GM23248 (cell line): ENCODE results near the gene MYO10. TPM values are rescaled to one million over a fixed set of nuclear protein-coding genes. Genes with fewer than 3 reads are reported as not detected.

Experiments used
- DNase-seq: peaks from one replicate; pipeline ENCODE4 v3.0.0-alpha.2; 2015
- H2AFZ ChIP-seq: fragments of 200-600 bp; sonication (generic); 2 replicates; pipeline ENCODE4 v1.6.1; 2016; ENCODE audit warnings: antibody characterized with exemption
- H3F3A ChIP-seq: fragments of 200-600 bp; sonication (generic); 2 replicates; pipeline ENCODE4 v1.6.1; 2016; ENCODE audit warnings: mild to moderate bottlenecking, antibody characterized with exemption, mixed run types; ENCODE audit not compliant: insufficient read depth
- H3K27ac ChIP-seq: fragments of 200-600 bp; sonication (generic); 2 replicates; pipeline ENCODE4 v1.5.1; 2016; ENCODE audit warnings: mild to moderate bottlenecking
- H3K27me3 ChIP-seq: fragments of 200-600 bp; sonication (generic); replicated peaks from 2 replicates; pipeline ENCODE4 v1.6.1; 2016; ENCODE audit warnings: mild to moderate bottlenecking; ENCODE audit not compliant: insufficient read depth
- H3K36me3 ChIP-seq: fragments of 200-600 bp; sonication (generic); 2 replicates; pipeline ENCODE4 v1.6.1; 2016; ENCODE audit warnings: low read depth, mild to moderate bottlenecking
- H3K4me1 ChIP-seq: fragments of 200-600 bp; sonication (generic); 2 replicates; pipeline ENCODE4 v1.6.1; 2016; ENCODE audit warnings: mild to moderate bottlenecking; ENCODE audit not compliant: insufficient read depth
- H3K4me2 ChIP-seq: fragments of 200-600 bp; sonication (generic); one replicate; pipeline ENCODE4 v1.6.1; 2016; ENCODE audit warnings: mild to moderate bottlenecking; ENCODE audit not compliant: unreplicated experiment
- H3K4me3 ChIP-seq: fragments of 200-600 bp; sonication (generic); 2 replicates; pipeline ENCODE4 v1.5.1; 2016; ENCODE audit warnings: mild to moderate bottlenecking
- H3K79me2 ChIP-seq: fragments of 200-600 bp; sonication (generic); 2 replicates; pipeline ENCODE4 v1.6.1; 2016; ENCODE audit warnings: mild to moderate bottlenecking; ENCODE audit not compliant: insufficient read depth
- H3K9ac ChIP-seq: fragments of 200-600 bp; sonication (generic); 2 replicates; pipeline ENCODE4 v1.6.1; 2016; ENCODE audit warnings: mild to moderate bottlenecking
- H3K9me2 ChIP-seq: fragments of 200-600 bp; sonication (generic); 2 replicates; pipeline ENCODE4 v1.6.1; 2016; ENCODE audit warnings: mixed run types, mild to moderate bottlenecking, moderate library complexity; ENCODE audit not compliant: insufficient read depth
- H3K9me3 ChIP-seq: fragments of 200-600 bp; sonication (generic); one replicate; pipeline ENCODE4 v1.6.1; 2017; ENCODE audit warnings: low read depth
- H4K20me1 ChIP-seq: fragments of 200-600 bp; sonication (generic); 2 replicates; pipeline ENCODE4 v1.6.0; 2016; ENCODE audit not compliant: insufficient read depth
- EZH2 ChIP-seq: fragments of 200-600 bp; sonication (generic); IDR thresholded peaks from 2 replicates; pipeline ENCODE4 v1.6.1; 2018; ENCODE audit warnings: antibody characterized with exemption, mild to moderate bottlenecking; ENCODE audit not compliant: insufficient read depth, poor library complexity, severe bottlenecking
- EZH2phosphoT487 ChIP-seq: fragments of 200-600 bp; sonication (generic); IDR thresholded peaks from 2 replicates; pipeline ENCODE4 v1.6.1; 2018; ENCODE audit warnings: antibody characterized with exemption, moderate library complexity, mild to moderate bottlenecking, low read depth; ENCODE audit not compliant: insufficient read depth
- WGBS, 2 experiments: methylation state at CpG; one replicate each; pipeline ENCODE4 v1.1.6; 2015 to 2017; ENCODE audit warnings: low lambda C conversion rate in 2 of 2, low coverage in 1 of 2; ENCODE audit errors: missing lambda C conversion rate in 2 of 2; 5-methylcytosine and 5-hydroxymethylcytosine counted together
- in situ Hi-C: fragments of 300-500 bp; cut with MboI; formaldehyde crosslinking; loops from 2 replicates; pipeline ENCODE4 v1.15.0; 2020
- polyA plus RNA-seq: library from polyadenylated mRNA; unstranded; fragments of >200 nt; fragmentation: Nextera tagmentation; extraction: Ambion mirVana; gene quantifications from 2 replicates; pipeline ENCODE4 v1.2.1, GENCODE V29; 2016
- total RNA-seq: library from RNA; depleted of rRNA; stranded (reverse); fragments of >200 nt; shearing (Covaris generic); gene quantifications from 2 replicates; pipeline ENCODE4 v1.2.3, GENCODE V29; 2014

Gene MYO10
- total and polyA plus RNA-seq, 2 experiments from 2014 or later = 43.2 to 47.0 TPM

- in situ Hi-C loops = no loop called here
- DNase-seq = no peak
- no peak overlapping the region for H2AFZ ChIP-seq
- H3K79me2 ChIP-seq = peaks cover 44% of the 10 kb centered on the region
- H4K20me1 ChIP-seq = no peaks in the 10 kb centered on the region
- H3K9ac ChIP-seq = no peak overlapping the region
- H3K27me3 ChIP-seq = no peaks in the 10 kb centered on the region
- no peak overlapping the region for H3K27ac ChIP-seq
- TF ChIP-seq EZH2phosphoT487 = no peak
- TF ChIP-seq EZH2 = no peak
- no peaks in the 10 kb centered on the region for H3K4me1 ChIP-seq
- WGBS, 2 experiments = 94 to 97% methylated on average over 4 of the region's 4 CpGs
- H3K9me2 ChIP-seq = no peaks in the 10 kb centered on the region
- H3K9me3 ChIP-seq = no peaks in the 10 kb centered on the region
- no peak overlapping the region for H3K4me2 ChIP-seq
- H3K4me3 ChIP-seq = no peak overlapping the region
- peaks cover 71% of the 10 kb centered on the region for H3F3A ChIP-seq
- H3K36me3 ChIP-seq = peaks cover 52% of the 10 kb centered on the region
These were observed 231.1 kb downstream of the MYO10 start for GRCh38 chr5:16704945-16705344.

GRCh38 chr5:16702964-16703363 is 233.1 kb downstream of the MYO10 start:
- Histone ChIP-seq H3K27me3 (no peaks in the 10 kb centered on the region), H3K4me2 (no peak overlapping the region), H4K20me1 (no peaks in the 10 kb centered on the region), H3K36me3 (peaks cover 49% of the 10 kb centered on the region), H3F3A (peaks cover 66% of the 10 kb centered on the region), H3K4me3 (no peak overlapping the region), H3K4me1 (no peaks in the 10 kb centered on the region), H3K9me3 (no peaks in the 10 kb centered on the region), H2AFZ (no peak overlapping the region), H3K9ac (no peak overlapping the region), H3K27ac (no peak overlapping the region), H3K9me2 (no peaks in the 10 kb centered on the region), H3K79me2 (peaks cover 64% of the 10 kb centered on the region)
- WGBS, 2 experiments = 83 to 90% methylated on average over 2 of the region's 2 CpGs
- no peak for DNase-seq
- TF ChIP-seq EZH2phosphoT487 (no peak), EZH2 (no peak)
- in situ Hi-C loops = no loop called here

- Histone ChIP-seq H3K4me3 (no peak overlapping the region), H3K9me2 (no peaks in the 10 kb centered on the region), H3K9me3 (no peaks in the 10 kb centered on the region), H4K20me1 (no peaks in the 10 kb centered on the region), H3K4me1 (no peaks in the 10 kb centered on the region), H2AFZ (no peak overlapping the region), H3K9ac (no peak overlapping the region), H3F3A (peaks cover 52% of the 10 kb centered on the region), H3K27ac (no peak overlapping the region), H3K36me3 (peaks cover 49% of the 10 kb centered on the region), H3K79me2 (peaks cover 80% of the 10 kb centered on the region), H3K27me3 (no peaks in the 10 kb centered on the region), H3K4me2 (no peak overlapping the region)
- no peak for DNase-seq
- WGBS, 2 experiments = 99% methylated on average over 41 to 48 of the region's 48 CpGs
- no peak for TF ChIP-seq EZH2phosphoT487
- no peak for TF ChIP-seq EZH2
- in situ Hi-C loops = no loop called here
These were observed 234.7 kb downstream of the MYO10 start for GRCh38 chr5:16701134-16702099.

- DNase-seq = no peak
- Histone ChIP-seq H3F3A (peaks cover 46% of the 10 kb centered on the region; the same call in 1 of the 2 replicates), H3K9ac (no peak overlapping the region), H3K9me3 (no peaks in the 10 kb centered on the region), H2AFZ (no peak overlapping the region), H4K20me1 (no peaks in the 10 kb centered on the region), H3K27me3 (no peaks in the 10 kb centered on the region), H3K36me3 (peaks cover 41% of the 10 kb centered on the region), H3K4me1 (no peaks in the 10 kb centered on the region), H3K27ac (no peak overlapping the region), H3K4me3 (no peak overlapping the region), H3K79me2 (peaks cover 87% of the 10 kb centered on the region), H3K9me2 (no peaks in the 10 kb centered on the region), H3K4me2 (no peak overlapping the region)
- WGBS, 2 experiments = 93 to 95% methylated on average over 8 of the region's 8 CpGs
- TF ChIP-seq EZH2 (no peak), EZH2phosphoT487 (no peak)
- in situ Hi-C loops = no loop called here
These were observed 236.0 kb downstream of the MYO10 start for GRCh38 chr5:16700081-16700480.
